GM12864 (cell line): ENCODE measurements around the gene OPRL1.

Source experiments
- DNase-seq: peaks from one replicate; pipeline ENCODE4 v3.0.0-alpha.2; 2011; ENCODE audit warnings: low read depth
- H3K4me3 ChIP-seq: 2 replicates; pipeline ENCODE4 v1.5.1; 2011; ENCODE audit warnings: mild to moderate bottlenecking, low read depth, low read length, control low read depth
- CTCF ChIP-seq: IDR thresholded peaks from 2 replicates; pipeline ENCODE4 v1.5.1; 2011; ENCODE audit warnings: low read depth, mild to moderate bottlenecking, moderate library complexity, low read length, control low read depth, inconsistent platforms; ENCODE audit errors: missing control alignments

Gene OPRL1

DNA sequence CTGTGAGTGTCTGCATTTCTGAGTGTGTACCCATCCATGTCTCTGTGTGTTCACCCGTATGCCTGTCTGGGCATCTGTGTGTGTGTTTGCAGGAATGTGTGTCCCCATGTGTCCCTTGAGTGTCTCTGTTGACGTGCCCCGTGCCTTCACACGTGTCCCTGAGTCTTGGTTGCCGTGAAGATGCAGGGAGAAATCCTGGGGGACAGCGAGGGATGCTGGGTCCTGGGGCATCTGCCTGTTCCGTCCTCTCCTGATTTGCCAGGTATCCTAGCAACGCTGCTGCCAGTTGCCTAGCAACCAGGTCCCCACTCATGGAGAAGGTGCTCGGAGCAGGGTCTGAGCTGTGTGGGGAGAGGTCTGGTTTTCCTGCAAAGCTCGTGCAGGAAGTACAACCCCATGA is 10.3 kb downstream of the OPRL1 start:
- no peak for TF ChIP-seq CTCF
- DNase-seq = no peak
- H3K4me3 ChIP-seq = no peak overlapping the region

GRCh38 chr20:64091340-64091739 is 11.5 kb downstream of the OPRL1 start:
- TF ChIP-seq CTCF = no peak
- DNase-seq = no peak
- no peak overlapping the region for H3K4me3 ChIP-seq

DNA sequence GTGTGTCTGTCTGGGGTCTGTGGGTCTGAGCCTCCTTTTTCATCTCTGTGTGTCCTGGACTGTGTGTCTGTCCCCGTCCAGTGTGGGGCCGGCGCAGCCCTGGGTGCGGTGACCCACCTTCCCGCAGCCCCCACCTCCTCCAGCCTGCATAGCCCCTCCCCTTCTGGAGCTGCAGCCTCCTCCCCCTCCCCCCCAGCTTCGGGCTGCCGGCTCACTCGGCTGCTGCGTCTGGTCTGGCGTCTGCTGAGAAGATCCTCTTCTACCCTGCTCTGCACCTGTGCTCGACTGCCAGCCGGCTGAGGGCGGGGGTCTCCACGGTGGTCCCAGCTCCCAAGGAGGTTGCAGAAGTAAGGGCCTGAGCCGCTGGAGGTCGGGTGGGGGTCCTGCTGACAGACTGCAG is 11.9 kb downstream of the OPRL1 start:
- no peak for DNase-seq
- no peak for TF ChIP-seq CTCF
- H3K4me3 ChIP-seq = no peak overlapping the region

GRCh38 chr20:64092258-64093012 is 12.6 kb downstream of the OPRL1 start:
- TF ChIP-seq CTCF = no peak
- H3K4me3 ChIP-seq = no peak overlapping the region
- no peak for DNase-seq

DNA sequence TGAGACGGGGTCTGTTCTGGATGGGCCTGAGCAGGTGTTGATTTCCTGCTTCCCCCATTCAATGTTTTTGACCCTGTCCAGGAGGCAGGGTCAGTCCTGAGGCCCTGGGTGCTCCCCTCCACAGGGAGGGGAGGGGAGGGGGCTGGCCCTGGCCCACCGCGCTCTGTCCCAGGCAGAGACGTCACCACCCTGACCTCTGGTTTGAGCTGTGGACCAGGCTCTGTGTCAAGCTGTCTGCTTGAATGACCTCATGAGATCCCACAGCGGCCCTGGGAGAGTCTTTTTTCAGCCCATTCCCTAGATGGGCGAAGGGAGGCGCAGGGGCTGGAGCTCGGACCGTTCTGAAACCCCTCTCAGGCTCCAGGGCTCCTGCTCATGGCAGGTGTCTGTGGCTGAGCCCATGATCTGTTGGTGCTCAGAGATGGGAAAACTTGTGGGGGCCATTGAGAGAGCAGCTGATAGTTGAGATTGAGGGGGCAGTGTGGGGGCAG is 13.2 kb downstream of the OPRL1 start:
- DNase-seq = no peak
- no peak overlapping the region for H3K4me3 ChIP-seq
- TF ChIP-seq CTCF = no peak

DNA sequence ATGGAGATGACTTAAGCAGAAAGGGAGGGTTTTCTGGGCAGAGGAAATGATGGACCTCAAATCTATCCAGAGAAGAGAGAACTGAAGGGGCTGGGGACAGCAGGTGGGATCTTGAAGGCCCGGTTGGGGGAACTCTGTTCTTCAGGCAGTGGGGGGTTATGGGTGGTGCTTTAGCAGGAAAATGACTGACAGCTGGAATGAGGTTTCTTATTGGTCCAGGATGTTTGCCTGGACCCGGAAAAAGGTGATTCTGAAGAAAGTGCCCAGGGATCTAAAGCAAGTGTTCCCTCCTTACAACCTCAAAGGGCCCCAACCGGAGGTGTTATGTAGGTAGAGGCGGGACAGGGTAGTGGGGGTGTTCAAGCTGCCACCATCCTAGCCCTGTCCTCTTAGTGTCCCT is 15.6 kb downstream of the OPRL1 start:
- no peak overlapping the region for H3K4me3 ChIP-seq
- TF ChIP-seq CTCF = no peak
- no peak for DNase-seq

- no peak for TF ChIP-seq CTCF
- H3K4me3 ChIP-seq = no peak overlapping the region
- no peak for DNase-seq
These were observed 16.0 kb downstream of the OPRL1 start for GRCh38 chr20:64095927-64096326.
